Measurements from ENCODE around the gene MAPK7.

The MAPK7 gene

GRCh38 chr17:19338031-19338990 is 40.0 kb upstream of the MAPK7 start:
- Mint-ChIP-seq H3K27me3 (ENCODE audit: low read depth) (peaks cover 6% of the 10 kb centered on the region), H3K36me3 (ENCODE audit: low read depth) (no peaks in the 10 kb centered on the region), H3K4me1 (ENCODE audit: low read depth) (no peaks in the 10 kb centered on the region), H3K27ac (no peak overlapping the region), H3K4me3 (no peak overlapping the region), H3K9me3 (no peaks in the 10 kb centered on the region)

GRCh38 chr17:19339341-19339815 is 38.9 kb upstream of the MAPK7 start:
- H3K36me3 Mint-ChIP-seq (ENCODE audit: low read depth), result no peaks in the 10 kb centered on the region
- H3K4me1 Mint-ChIP-seq (ENCODE audit: low read depth), result no peaks in the 10 kb centered on the region
- H3K4me3 Mint-ChIP-seq, result no peak overlapping the region
- H3K27me3 Mint-ChIP-seq (ENCODE audit: low read depth), result peaks cover 6% of the 10 kb centered on the region
- H3K27ac Mint-ChIP-seq, result no peak overlapping the region
- no peaks in the 10 kb centered on the region for H3K9me3 Mint-ChIP-seq

- no peak overlapping the region for H3K27ac Mint-ChIP-seq
- H3K9me3 Mint-ChIP-seq, result no peaks in the 10 kb centered on the region
- H3K4me1 Mint-ChIP-seq (ENCODE audit: low read depth), result no peaks in the 10 kb centered on the region
These were observed 37.1 kb upstream of the MAPK7 start for GRCh38 chr17:19341211-19341631.

GRCh38 chr17:19341641-19342610 is 36.4 kb upstream of the MAPK7 start:
- Mint-ChIP-seq H3K27me3 (ENCODE audit: low read depth) (peaks cover 6% of the 10 kb centered on the region), H3K4me1 (ENCODE audit: low read depth) (no peaks in the 10 kb centered on the region), H3K27ac (no peak overlapping the region), H3K36me3 (ENCODE audit: low read depth) (no peaks in the 10 kb centered on the region), H3K9me3 (no peaks in the 10 kb centered on the region), H3K4me3 (no peak overlapping the region)

More at GRCh38 chr17:19341211-19341631, 37.1 kb upstream of the MAPK7 start:
- Mint-ChIP-seq H3K36me3 (ENCODE audit: low read depth) (no peaks in the 10 kb centered on the region), H3K27me3 (ENCODE audit: low read depth) (peaks cover 6% of the 10 kb centered on the region), H3K4me3 (no peak overlapping the region)

GRCh38 chr17:19342611-19343255 is 35.6 kb upstream of the MAPK7 start:
- Mint-ChIP-seq H3K9me3 (no peaks in the 10 kb centered on the region), H3K36me3 (ENCODE audit: low read depth) (no peaks in the 10 kb centered on the region), H3K27me3 (ENCODE audit: low read depth) (peaks cover 6% of the 10 kb centered on the region), H3K4me1 (ENCODE audit: low read depth) (no peaks in the 10 kb centered on the region), H3K27ac (no peak overlapping the region), H3K4me3 (no peak overlapping the region)

- H3K9me3 Mint-ChIP-seq, result no peaks in the 10 kb centered on the region
- peaks cover 6% of the 10 kb centered on the region for H3K27me3 Mint-ChIP-seq (ENCODE audit: low read depth)
- no peak overlapping the region for H3K27ac Mint-ChIP-seq
- no peaks in the 10 kb centered on the region for H3K36me3 Mint-ChIP-seq (ENCODE audit: low read depth)
- no peak overlapping the region for H3K4me3 Mint-ChIP-seq
- H3K4me1 Mint-ChIP-seq (ENCODE audit: low read depth), result no peaks in the 10 kb centered on the region
These were observed 35.1 kb upstream of the MAPK7 start for GRCh38 chr17:19343256-19343630.

- Mint-ChIP-seq H3K4me3 (no peak overlapping the region), H3K27ac (no peak overlapping the region), H3K27me3 (ENCODE audit: low read depth) (peaks cover 6% of the 10 kb centered on the region), H3K36me3 (ENCODE audit: low read depth) (no peaks in the 10 kb centered on the region), H3K4me1 (ENCODE audit: low read depth) (no peaks in the 10 kb centered on the region), H3K9me3 (no peaks in the 10 kb centered on the region)
These were observed 34.6 kb upstream of the MAPK7 start for GRCh38 chr17:19343671-19344151.

- peaks cover 2% of the 10 kb centered on the region for H3K27me3 Mint-ChIP-seq (ENCODE audit: low read depth)
- no peak overlapping the region for H3K4me3 Mint-ChIP-seq
- H3K36me3 Mint-ChIP-seq (ENCODE audit: low read depth), result no peaks in the 10 kb centered on the region
- H3K4me1 Mint-ChIP-seq (ENCODE audit: low read depth), result no peaks in the 10 kb centered on the region
- no peaks in the 10 kb centered on the region for H3K9me3 Mint-ChIP-seq
- no peak overlapping the region for H3K27ac Mint-ChIP-seq
These were observed 33.8 kb upstream of the MAPK7 start for GRCh38 chr17:19344311-19345066.

GRCh38 chr17:19345067-19345460 is 33.2 kb upstream of the MAPK7 start:
- Mint-ChIP-seq H3K27me3 (ENCODE audit: low read depth) (no peaks in the 10 kb centered on the region), H3K4me1 (ENCODE audit: low read depth) (no peaks in the 10 kb centered on the region), H3K27ac (no peak overlapping the region), H3K36me3 (ENCODE audit: low read depth) (no peaks in the 10 kb centered on the region), H3K4me3 (no peak overlapping the region), H3K9me3 (no peaks in the 10 kb centered on the region)

GRCh38 chr17:19345486-19346350 is 32.6 kb upstream of the MAPK7 start:
- H3K4me3 Mint-ChIP-seq, result no peak overlapping the region
- H3K9me3 Mint-ChIP-seq, result no peaks in the 10 kb centered on the region
- no peaks in the 10 kb centered on the region for H3K27me3 Mint-ChIP-seq (ENCODE audit: low read depth)
- no peaks in the 10 kb centered on the region for H3K4me1 Mint-ChIP-seq (ENCODE audit: low read depth)
- no peaks in the 10 kb centered on the region for H3K36me3 Mint-ChIP-seq (ENCODE audit: low read depth)
- H3K27ac Mint-ChIP-seq, result no peak overlapping the region

GRCh38 chr17:19346351-19347255 is 31.7 kb upstream of the MAPK7 start:
- Mint-ChIP-seq H3K4me3 (no peak overlapping the region), H3K4me1 (ENCODE audit: low read depth) (no peaks in the 10 kb centered on the region), H3K27me3 (ENCODE audit: low read depth) (peaks cover 6% of the 10 kb centered on the region), H3K27ac (no peak overlapping the region), H3K9me3 (no peaks in the 10 kb centered on the region), H3K36me3 (ENCODE audit: low read depth) (no peaks in the 10 kb centered on the region)

Data from T-helper 1 cell treated with Interleukin-12 subunit alpha and Interleukin-12 subunit beta and Interleukin-4 antibody, amounts not matched to agents 30 μg/mL and 1 μg/mL, for 36 hours (primary cell).